HL-60 (cell line): Measurements from ENCODE around the gene XYLT1.

Experiments
- DNase-seq, 2 experiments: peaks; one replicate each; pipeline ENCODE4 v3.0.0-alpha.2; 2010 to 2020; ENCODE audit warnings: low read depth in 1 of 2, low spot score in 1 of 2
- H3K27ac ChIP-seq: fragments of 250-450 bp; sonication (Bioruptor Pico); replicated peaks from 2 replicates; pipeline ENCODE4 v1.5.1; 2020; ENCODE audit warnings: mild to moderate bottlenecking, moderate library complexity
- H3K27me3 ChIP-seq: fragments of 250-450 bp; sonication (Bioruptor Pico); 2 replicates; pipeline ENCODE4 v1.5.1; 2021; ENCODE audit warnings: mild to moderate bottlenecking, moderate library complexity; ENCODE audit not compliant: insufficient read depth, poor library complexity, severe bottlenecking
- H3K4me3 ChIP-seq: replicated peaks from 2 replicates; pipeline ENCODE4 v1.5.1; 2011; ENCODE audit warnings: mild to moderate bottlenecking, control low read depth, low read length; ENCODE audit not compliant: insufficient read depth
- CTCF ChIP-seq: IDR thresholded peaks from one replicate; pipeline ENCODE4 v1.5.1; 2011; ENCODE audit warnings: low read length, control low read depth, inconsistent platforms; ENCODE audit not compliant: insufficient read depth
- GABPA ChIP-seq: IDR thresholded peaks from 2 replicates; pipeline ENCODE4 v1.6.1; 2012; ENCODE audit warnings: low read depth
- POLR2AphosphoS5 ChIP-seq: IDR thresholded peaks from 2 replicates; pipeline ENCODE4 v1.6.1; 2012; ENCODE audit warnings: low read depth
- REST ChIP-seq: IDR thresholded peaks from 2 replicates; pipeline ENCODE4 v1.6.1; 2012; ENCODE audit warnings: low read depth; ENCODE audit not compliant: insufficient replicate concordance
- SPI1 ChIP-seq: IDR thresholded peaks from 2 replicates; pipeline ENCODE4 v1.6.1; 2012; ENCODE audit warnings: low read depth, mild to moderate bottlenecking, borderline replicate concordance

Gene XYLT1

GRCh38 chr16:17327664-17328335 is 143.0 kb downstream of the XYLT1 start:
- no peak overlapping the region for H3K27ac ChIP-seq
- TF ChIP-seq POLR2AphosphoS5 (no peak), SPI1 (no peak), GABPA (no peak), REST (no peak), CTCF (no peak)
- no peaks in the 10 kb centered on the region for H3K27me3 ChIP-seq
- no peak for DNase-seq
- H3K4me3 ChIP-seq, result no peak overlapping the region

- no peaks in the 10 kb centered on the region for H3K27me3 ChIP-seq
- TF ChIP-seq REST (no peak), SPI1 (no peak), POLR2AphosphoS5 (no peak), GABPA (no peak), CTCF (no peak)
Observed at GRCh38 chr16:17325476-17326143, 145.2 kb downstream of the XYLT1 start.

GRCh38 chr16:17324451-17324850 is 146.3 kb downstream of the XYLT1 start:
- no peaks in the 10 kb centered on the region for H3K27me3 ChIP-seq
- DNase-seq, result no peak
- H3K4me3 ChIP-seq, result no peak overlapping the region
- TF ChIP-seq GABPA, result no peak
- TF ChIP-seq REST, result no peak
- no peak for TF ChIP-seq SPI1
- no peak for TF ChIP-seq POLR2AphosphoS5
- TF ChIP-seq CTCF, result no peak
- H3K27ac ChIP-seq, result no peak overlapping the region

More at GRCh38 chr16:17325476-17326143, 145.2 kb downstream of the XYLT1 start:
- Histone ChIP-seq H3K27ac (no peak overlapping the region), H3K4me3 (no peak overlapping the region)
- DNase-seq, result no peak
